NCI-H446 (cell line): ENCODE data around the gene SLC22A12.
"Not testable (repeated sequence)": the region's sequence is repeated elsewhere in the genome, so short reads cannot be mapped to it uniquely, and the experiment has no call there.

Source experiments
- DNase-seq, 2 experiments: peaks; one replicate each; lab custom pipeline; 2025; lab: John Stamatoyannopoulos, UW

Gene SLC22A12

DNA sequence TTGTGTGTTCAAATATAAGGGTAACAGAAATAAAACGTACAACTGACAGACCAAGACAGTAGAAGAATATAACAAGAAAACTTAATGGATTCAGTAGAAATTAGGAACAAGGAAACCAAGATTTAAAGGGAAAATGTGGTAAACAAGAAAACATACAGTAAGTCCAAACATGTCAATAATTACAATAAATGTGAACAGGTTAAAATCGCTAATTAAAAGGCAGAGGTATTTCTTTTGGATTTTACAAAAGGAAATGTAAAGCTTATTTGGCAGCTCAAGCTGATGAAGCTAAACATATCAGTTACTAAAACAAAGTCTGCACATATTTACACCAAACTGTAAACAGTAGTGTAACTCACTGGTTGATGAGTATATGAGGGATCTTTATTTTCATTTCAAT lies 2.3 kb upstream of the SLC22A12 start:
- no peak for DNase-seq

- no peak for DNase-seq
Observed at GRCh38 chr11:64591257-64592233, 525 bp downstream of the SLC22A12 start.

GRCh38 chr11:64592234-64592615 lies 1.2 kb downstream of the SLC22A12 start:
- no peak for DNase-seq

GRCh38 chr11:64592656-64593055 lies 1.6 kb downstream of the SLC22A12 start:
- no peak for DNase-seq

GRCh38 chr11:64593156-64594105 lies 2.4 kb downstream of the SLC22A12 start:
- no peak for DNase-seq

- DNase-seq: no peak
Observed at GRCh38 chr11:64594159-64594939, 3.3 kb downstream of the SLC22A12 start.

GRCh38 chr11:64595922-64596321 lies 4.9 kb downstream of the SLC22A12 start:
- DNase-seq: not testable (repeated sequence)

DNA sequence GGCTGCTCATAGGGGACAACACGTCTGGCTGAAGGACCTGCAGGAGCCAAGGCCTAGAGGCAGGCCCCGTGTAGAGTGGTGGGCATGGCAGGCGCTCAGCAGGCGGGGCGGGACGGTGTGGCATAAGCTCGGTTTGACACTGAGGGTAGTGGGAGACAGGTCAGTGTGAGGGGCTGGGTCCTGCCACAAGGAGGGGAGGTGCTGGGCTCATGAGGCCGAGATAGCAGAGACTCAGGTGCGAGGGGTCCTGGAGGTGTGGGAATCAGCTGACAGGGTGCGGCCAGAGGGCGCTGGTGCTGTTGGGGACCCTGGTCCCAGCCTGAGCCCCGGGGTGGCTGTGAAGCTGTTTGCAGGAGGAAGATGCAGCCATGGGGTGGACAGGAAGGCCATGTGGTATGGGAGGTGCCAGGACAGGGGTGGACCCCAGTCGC lies 6.7 kb downstream of the SLC22A12 start:
- DNase-seq: no peak

- DNase-seq: no peak
Observed at GRCh38 chr11:64598106-64598796, 7.2 kb downstream of the SLC22A12 start.

GRCh38 chr11:64598797-64599697 lies 8.0 kb downstream of the SLC22A12 start:
- DNase-seq: no peak

DNA sequence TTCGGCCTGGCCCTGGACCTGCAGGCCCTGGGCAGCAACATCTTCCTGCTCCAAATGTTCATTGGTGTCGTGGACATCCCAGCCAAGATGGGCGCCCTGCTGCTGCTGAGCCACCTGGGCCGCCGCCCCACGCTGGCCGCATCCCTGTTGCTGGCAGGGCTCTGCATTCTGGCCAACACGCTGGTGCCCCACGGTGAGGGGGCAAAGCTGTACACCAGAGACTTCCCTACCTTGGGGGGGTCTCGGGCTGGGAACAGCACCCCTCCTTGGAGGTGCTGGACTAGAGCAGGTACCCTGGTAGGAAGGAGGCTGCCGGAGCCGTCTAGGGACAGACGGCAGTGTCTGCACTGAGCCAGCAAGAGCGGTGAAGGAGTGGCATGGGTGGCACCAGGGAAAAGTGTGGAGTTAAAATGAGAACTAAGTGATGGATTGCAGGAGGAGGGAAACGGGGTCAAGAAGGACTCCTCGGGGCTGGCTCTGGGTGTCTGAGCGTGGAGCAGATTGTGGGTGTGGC lies 8.7 kb downstream of the SLC22A12 start:
- DNase-seq: no peak

GRCh38 chr11:64600281-64600992 lies 9.4 kb downstream of the SLC22A12 start:
- DNase-seq: no peak

DNA sequence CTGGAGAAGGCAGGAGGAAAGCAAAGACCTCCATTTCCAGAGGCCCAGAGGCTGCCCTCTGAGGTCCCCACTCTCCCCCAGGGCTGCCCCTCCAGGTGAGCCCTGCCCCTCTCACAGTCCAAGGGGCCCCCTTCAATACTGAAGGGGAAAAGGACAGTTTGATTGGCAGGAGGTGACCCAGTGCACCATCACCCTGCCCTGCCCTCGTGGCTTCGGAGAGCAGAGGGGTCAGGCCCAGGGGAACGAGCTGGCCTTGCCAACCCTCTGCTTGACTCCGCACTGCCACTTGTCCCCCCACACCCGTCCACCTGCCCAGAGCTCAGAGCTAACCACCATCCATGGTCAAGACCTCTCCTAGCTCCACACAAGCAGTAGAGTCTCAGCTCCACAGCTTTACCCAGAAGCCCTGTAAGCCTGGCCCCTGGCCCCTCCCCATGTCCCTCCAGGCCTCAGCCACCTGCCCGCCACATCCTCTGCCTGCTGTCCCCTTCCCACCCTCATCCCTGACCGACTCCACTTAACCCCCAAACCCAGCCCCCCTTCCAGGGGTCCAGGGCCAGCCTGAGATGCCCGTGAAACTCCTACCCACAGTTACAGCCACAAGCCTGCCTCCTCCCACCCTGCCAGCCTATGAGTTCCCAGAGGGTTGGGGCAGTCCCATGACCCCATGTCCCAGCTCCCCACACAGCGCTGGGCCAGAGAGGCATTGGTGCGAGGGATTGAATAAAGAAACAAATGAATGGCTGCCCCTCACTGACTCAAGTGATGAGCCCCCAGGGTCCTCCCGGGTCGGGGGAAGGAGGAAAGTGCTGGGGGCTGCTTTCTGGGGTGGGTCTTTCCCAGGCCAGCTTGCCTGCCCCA lies 10.8 kb downstream of the SLC22A12 start:
- DNase-seq: no peak

DNA sequence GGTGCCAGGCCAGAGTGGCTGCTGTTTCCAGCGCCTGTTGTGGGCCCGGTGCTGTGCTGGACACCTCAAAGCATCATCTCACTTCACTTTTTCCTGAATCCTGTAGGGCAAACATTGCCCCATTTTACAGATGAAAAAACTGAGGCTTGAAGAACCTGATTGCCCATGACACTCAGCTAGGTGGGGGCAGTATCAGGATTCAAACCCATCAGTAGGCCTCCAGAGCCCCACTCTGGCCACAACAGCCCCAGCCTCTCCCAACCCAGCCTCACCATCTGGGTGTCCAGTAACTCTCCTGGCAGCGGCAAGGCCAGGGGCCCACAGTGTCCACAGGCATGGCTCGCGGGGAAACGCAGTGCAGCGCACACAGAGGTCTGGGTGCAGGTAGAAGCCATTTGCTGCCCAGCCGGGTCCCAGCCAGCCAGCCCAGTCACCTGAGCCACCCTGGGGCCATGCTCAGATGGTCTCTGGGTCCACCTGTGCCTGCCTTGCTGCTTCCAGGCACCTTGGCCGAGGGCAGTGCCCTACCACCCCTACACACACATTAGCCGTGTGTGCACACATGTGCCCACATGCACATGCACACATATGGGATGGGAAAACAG lies 11.5 kb downstream of the SLC22A12 start:
- DNase-seq: no peak

GRCh38 chr11:64603411-64604110 lies 12.5 kb downstream of the SLC22A12 start:
- DNase-seq: no peak

DNA sequence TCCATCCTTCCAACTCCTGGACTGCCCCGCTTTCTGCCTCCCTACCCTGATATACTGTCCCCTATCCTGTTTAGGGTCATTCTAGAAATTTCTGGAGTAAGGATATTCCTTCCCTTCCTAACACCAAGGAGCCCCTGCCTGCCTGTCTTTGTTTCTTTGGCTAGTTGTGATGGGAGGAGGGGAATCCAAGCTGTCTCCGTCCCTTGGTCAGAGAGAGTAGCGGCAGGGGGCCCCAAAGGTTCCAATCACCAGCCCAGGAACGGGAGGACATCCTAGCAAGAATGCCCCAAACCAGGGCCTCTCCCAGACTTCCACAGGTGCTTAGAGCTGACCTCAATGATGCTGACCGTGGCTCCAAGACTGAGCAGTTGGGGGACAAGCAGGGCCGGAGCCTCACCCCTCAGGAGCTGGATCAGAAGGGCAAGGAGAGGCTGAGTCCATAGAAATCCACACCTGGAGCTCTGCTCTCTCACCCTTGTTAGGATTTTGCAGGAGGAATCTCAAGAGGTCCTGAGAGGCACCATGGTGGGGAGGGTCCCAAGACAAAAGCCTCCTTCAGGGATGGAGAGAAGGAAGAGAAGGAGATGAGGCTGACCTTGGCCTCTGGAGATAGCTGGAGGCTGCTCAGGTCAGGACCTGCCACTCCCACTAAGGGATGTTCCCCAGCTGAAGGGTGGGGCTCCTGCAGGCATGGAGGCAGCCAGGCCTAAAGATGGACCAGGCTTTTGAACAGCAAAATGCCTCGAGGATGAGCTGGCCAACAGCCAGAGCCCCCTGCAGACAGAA lies 13.6 kb downstream of the SLC22A12 start:
- DNase-seq: no peak

DNA sequence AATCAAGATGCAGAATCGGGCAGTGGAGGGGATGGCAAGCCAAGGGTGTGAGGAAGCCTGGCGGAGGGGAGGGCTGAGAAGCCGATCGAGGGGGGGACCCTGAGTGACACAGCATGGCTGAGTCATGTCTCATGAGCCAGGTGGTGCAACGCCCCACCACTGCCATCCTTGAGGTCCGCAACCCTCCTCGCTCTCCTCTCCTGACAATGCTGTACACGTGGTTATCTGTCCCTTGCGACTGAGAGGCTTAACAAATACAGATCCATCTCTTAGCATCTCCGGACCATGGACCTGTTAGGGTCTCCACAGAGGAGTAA lies 14.2 kb downstream of the SLC22A12 start:
- DNase-seq: no peak
